Peyer's patch (tissue), 4 donors: ENCODE measurements around the gene SLC5A6. TPM values are rescaled to one million over a fixed set of nuclear protein-coding genes. Genes with fewer than 3 reads are reported as not detected.
"Not testable (repeated sequence)": the region's sequence is repeated elsewhere in the genome, so short reads cannot be mapped to it uniquely, and the experiment has no call there.

Experiments used
- DNase-seq, 3 donors: peaks; one replicate each; pipeline ENCODE4 v3.0.0-alpha.2; 2017 to 2019
- H3K27ac ChIP-seq, 4 donors: fragments of 200-600 bp; sonication (generic); one replicate each; pipeline ENCODE4 v1.5.1; 2016 to 2019
- H3K27me3 ChIP-seq, 2 donors: fragments of 200-600 bp; sonication (generic); one replicate each; pipeline ENCODE4 v1.5.1; 2019
- H3K36me3 ChIP-seq, 3 donors: fragments of 200-600 bp; sonication (generic); one replicate each; pipeline ENCODE4 v1.5.1; 2016 to 2019
- H3K4me1 ChIP-seq, 4 donors: fragments of 200-600 bp; sonication (generic); one replicate each; pipeline ENCODE4 v1.5.1; 2016 to 2019
- H3K4me3 ChIP-seq, 4 donors: fragments of 200-600 bp; sonication (generic); 1 replicate in 3 of 4; 2 replicates in 1 of 4; pipeline ENCODE4 v1.5.1; 2016 to 2019; ENCODE audit warnings: mild to moderate bottlenecking in 1 of 4
- H3K9me3 ChIP-seq, 4 donors: fragments of 200-600 bp; sonication (generic); one replicate each; pipeline ENCODE4 v1.5.1; 2016 to 2019; ENCODE audit warnings: mild to moderate bottlenecking in 1 of 4
- CTCF ChIP-seq, 6 experiments: fragments of 450-650 bp in 4 of 6; fragments of 200-600 bp in 2 of 6; sonication (generic) in 1 of 6; IDR thresholded peaks; one replicate each; pipeline ENCODE4 v1.5.1; 2017 to 2019; ENCODE audit warnings: antibody characterized with exemption in 6 of 6, mild to moderate bottlenecking in 3 of 6, moderate library complexity in 1 of 6
- POLR2A ChIP-seq, 2 donors: fragments of 450-650 bp; IDR thresholded peaks; one replicate each; pipeline ENCODE4 v1.5.1; 2017; ENCODE audit warnings: antibody characterized with exemption in 2 of 2, mild to moderate bottlenecking in 2 of 2, moderate library complexity in 2 of 2
- total RNA-seq, 4 donors: library from RNA; depleted of rRNA; stranded (reverse); fragments of >200 nt; gene quantifications; one replicate each; pipeline ENCODE4 v1.1.0, GENCODE V29; 2016

SLC5A6 gene
- total RNA-seq, 4 donors from 2014 or later = 42.3 to 78.4 (median 65.8) TPM

DNA sequence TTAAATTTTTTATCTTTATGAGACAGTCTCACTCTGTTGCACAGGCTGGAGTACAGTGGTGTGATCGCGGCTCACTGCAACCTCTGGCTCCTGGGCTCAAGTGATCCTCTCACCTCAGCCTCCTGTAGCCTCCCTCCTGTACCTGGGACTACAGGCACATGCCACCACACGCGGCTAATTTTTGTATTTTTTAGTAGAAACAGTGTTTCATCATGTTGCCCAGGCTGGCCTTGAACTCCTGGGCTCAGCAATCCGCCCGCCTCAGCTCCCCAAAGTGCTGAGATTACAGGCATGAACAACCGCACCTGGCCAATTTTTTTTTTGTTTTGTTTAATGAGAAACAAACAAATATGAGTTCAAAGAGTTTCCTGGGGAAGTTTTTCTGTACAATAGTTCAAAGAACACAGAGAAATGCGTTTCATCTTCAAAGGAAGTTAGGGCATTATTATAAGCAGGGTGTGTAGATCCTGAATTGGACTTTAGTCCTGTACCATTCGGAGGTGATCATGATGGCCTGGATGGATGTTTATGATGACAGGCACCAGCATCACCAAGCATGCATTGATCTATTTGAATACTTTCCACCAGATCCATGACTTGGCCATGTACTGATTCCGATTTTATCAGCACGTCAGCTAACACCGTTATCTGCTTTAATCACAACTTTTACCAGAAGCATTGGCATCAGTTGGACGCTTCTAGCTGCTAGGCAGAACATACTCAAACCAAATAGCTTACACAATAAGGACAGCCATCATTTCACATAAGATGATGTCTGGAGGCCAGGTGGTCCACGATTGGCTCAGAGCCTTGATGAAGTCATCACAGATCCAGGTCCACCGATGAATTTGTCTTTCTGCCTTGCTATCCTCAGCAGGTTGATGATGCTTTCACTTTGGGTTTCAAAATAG is 34.4 kb downstream of the SLC5A6 start:
- Histone ChIP-seq H3K4me3 (no peak overlapping the region), H3K27me3 (no peaks in the 10 kb centered on the region), H3K27ac (no peak overlapping the region), H3K9me3 (no peaks in the 10 kb centered on the region), H3K36me3 (no peaks in the 10 kb centered on the region), H3K4me1 (no peaks in the 10 kb centered on the region)
- TF ChIP-seq POLR2A (IDR thresholded peaks at IDR 0.05) = no peak
- TF ChIP-seq CTCF (IDR thresholded peaks at IDR 0.05) = no peak
- DNase-seq = no peak

- H3K4me1 ChIP-seq, H3K4me3 ChIP-seq, H3K27ac ChIP-seq, H3K36me3 ChIP-seq, H3K27me3 ChIP-seq, H3K9me3 ChIP-seq, DNase-seq: not testable (repeated sequence)
These were observed 36.3 kb downstream of the SLC5A6 start for GRCh38 chr2:27175781-27176180.

DNA sequence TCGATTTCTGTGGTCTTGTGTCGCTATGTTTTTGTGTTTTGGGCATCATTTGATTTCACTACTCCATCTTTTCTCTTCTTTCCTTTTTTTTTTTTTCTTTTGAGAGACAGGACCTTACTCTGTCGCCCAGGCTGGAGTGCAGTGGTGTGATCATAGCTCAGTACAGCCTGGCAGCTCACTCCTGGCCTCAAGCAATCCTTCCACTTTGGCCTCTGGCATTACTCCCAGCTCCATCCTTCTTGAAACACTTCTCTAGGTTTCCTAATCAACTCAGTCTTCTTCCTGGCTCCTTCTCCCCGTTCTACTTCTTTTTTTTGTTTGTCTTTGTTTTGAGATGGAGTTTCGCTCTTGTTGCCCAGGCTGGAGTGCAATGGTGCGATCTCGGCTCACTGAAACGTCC is 36.7 kb downstream of the SLC5A6 start:
- Histone ChIP-seq H3K4me3 (no peak overlapping the region), H3K27ac (no peak overlapping the region), H3K36me3 (no peaks in the 10 kb centered on the region), H3K9me3 (no peaks in the 10 kb centered on the region), H3K4me1 (peaks cover 0 to 5% (median 0%) of the 10 kb centered on the region in 4 donors), H3K27me3 (no peaks in the 10 kb centered on the region)
- TF ChIP-seq CTCF (IDR thresholded peaks at IDR 0.05) (no peak), POLR2A (IDR thresholded peaks at IDR 0.05) (no peak)
- no peak for DNase-seq

GRCh38 chr2:27174638-27175037 is 37.4 kb downstream of the SLC5A6 start:
- Histone ChIP-seq H3K4me3 (no peak overlapping the region), H3K27ac (no peak overlapping the region), H3K4me1 (peaks cover 0 to 12% (median 1%) of the 10 kb centered on the region in 4 donors), H3K9me3 (no peaks in the 10 kb centered on the region), H3K27me3 (no peaks in the 10 kb centered on the region), H3K36me3 (no peaks in the 10 kb centered on the region)
- no peak for TF ChIP-seq CTCF (IDR thresholded peaks at IDR 0.05)
- TF ChIP-seq POLR2A (IDR thresholded peaks at IDR 0.05) = no peak
- DNase-seq = no peak

DNA sequence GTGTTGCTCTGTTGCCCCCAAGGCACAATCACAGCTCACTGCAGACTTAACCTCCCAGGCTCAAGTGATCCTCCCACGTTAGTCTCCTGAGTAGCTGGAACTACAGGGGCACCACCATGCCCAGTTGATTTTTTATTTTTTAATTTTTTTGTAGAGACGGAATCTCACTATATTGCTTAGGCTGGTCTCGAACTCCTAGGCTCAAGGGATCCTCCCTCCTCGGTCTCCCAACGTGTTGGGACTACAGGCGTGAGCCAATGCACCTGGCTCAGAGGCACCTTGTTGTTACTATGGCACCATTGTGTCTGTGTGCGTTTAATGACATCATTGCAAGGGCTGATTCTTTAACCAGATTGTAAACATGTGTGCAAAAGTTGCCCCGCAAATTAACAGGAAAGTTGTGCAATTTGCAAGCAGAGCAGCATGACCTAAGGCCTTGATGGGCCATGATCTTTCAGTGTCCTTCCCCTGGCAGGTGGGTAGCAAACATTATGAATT is 40.7 kb downstream of the SLC5A6 start:
- peaks cover 0 to 16% (median 1%) of the 10 kb centered on the region in 4 donors for H3K4me1 ChIP-seq
- H3K27me3 ChIP-seq = no peaks in the 10 kb centered on the region
- H3K4me3 ChIP-seq = no peak overlapping the region
- DNase-seq = no peak
- H3K27ac ChIP-seq = no peak overlapping the region
- no peaks in the 10 kb centered on the region for H3K36me3 ChIP-seq
- TF ChIP-seq CTCF (IDR thresholded peaks at IDR 0.05) (no peak), POLR2A (IDR thresholded peaks at IDR 0.05) (no peak)
- H3K9me3 ChIP-seq = no peaks in the 10 kb centered on the region

DNA sequence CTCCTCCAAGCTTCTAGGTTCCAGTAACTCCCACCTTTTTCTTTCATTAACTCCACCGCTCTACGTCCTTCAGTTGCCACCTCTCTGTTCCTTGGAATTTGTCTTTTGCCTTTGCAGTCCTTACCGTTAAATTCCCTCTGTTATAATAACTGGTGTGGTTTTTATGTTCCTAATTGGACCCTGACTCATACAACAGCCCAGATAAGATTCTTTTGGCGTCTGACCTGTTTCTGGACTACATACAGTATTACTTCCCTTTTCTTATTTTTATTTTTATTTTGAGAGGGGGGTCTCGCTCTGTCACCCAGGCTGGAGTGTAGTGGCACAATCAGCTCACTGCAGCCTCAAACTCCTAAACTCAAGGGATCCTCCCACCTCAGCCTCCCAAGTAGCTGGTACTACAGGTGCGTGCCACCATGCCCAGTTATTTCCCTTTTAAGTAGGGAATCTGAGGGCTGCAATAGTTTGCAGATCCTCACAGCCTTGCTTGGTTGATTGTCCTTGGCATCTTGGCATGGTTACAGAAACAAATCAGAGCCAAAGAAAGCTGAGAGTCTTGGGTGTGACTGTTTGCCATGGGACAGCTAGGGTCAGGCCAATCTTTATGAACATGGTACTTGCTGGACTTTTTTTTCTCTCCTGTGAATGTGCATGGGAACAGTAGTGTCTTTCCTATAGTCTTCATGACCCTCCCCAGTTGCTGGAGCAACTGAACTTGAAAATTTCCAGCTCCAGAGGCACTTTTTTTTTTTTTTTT is 41.3 kb downstream of the SLC5A6 start:
- no peaks in the 10 kb centered on the region for H3K36me3 ChIP-seq
- no peak overlapping the region for H3K4me3 ChIP-seq
- no peaks in the 10 kb centered on the region for H3K9me3 ChIP-seq
- peaks cover 0 to 16% (median 1%) of the 10 kb centered on the region in 4 donors for H3K4me1 ChIP-seq
- H3K27me3 ChIP-seq = no peaks in the 10 kb centered on the region
- no peak for TF ChIP-seq CTCF (IDR thresholded peaks at IDR 0.05)
- TF ChIP-seq POLR2A (IDR thresholded peaks at IDR 0.05) = no peak
- DNase-seq = no peak
- no peak overlapping the region for H3K27ac ChIP-seq
